DMS79 treated with DMSO at 0.1 percent for 48 hours (cell line): Measurements from ENCODE around the gene LRRC10B.
A peak's percentile ranks its signal among the peaks of the same experiment; 100 is the strongest.
"Not testable (repeated sequence)": the region's sequence is repeated elsewhere in the genome, so short reads cannot be mapped to it uniquely, and the experiment has no call there.

Source experiments
- DNase-seq: peaks from one replicate; lab custom pipeline; 2025; lab: John Stamatoyannopoulos, UW

LRRC10B gene

GRCh38 chr11:61507962-61508861 is at the start of gene LRRC10B:
Gene LRRC10B (plus strand): TSS chr11:61508749. CDS start chr11:61508999, 250 bp downstream.
- DNase-seq = peak; percentile 70

- DNase-seq = peak; percentile 93
Observed at GRCh38 chr11:61460474-61460881, 48.1 kb upstream of the LRRC10B start.

GRCh38 chr11:61460986-61461385 is 47.6 kb upstream of the LRRC10B start:
- DNase-seq = no peak

GRCh38 chr11:61467602-61468001 is 40.9 kb upstream of the LRRC10B start:
- DNase-seq = not testable (repeated sequence)

- DNase-seq = no peak
Observed at GRCh38 chr11:61468002-61468401, 40.5 kb upstream of the LRRC10B start.

- DNase-seq = no peak
Observed at GRCh38 chr11:61472282-61472681, 36.3 kb upstream of the LRRC10B start.

GRCh38 chr11:61472868-61473267 is 35.7 kb upstream of the LRRC10B start:
- DNase-seq = no peak

GRCh38 chr11:61473370-61474012 is 35.1 kb upstream of the LRRC10B start:
- no peak for DNase-seq

GRCh38 chr11:61474013-61474643 is 34.4 kb upstream of the LRRC10B start:
- no peak for DNase-seq

- no peak for DNase-seq
Observed at GRCh38 chr11:61475433-61475832, 33.1 kb upstream of the LRRC10B start.

- no peak for DNase-seq
Observed at GRCh38 chr11:61476371-61476770, 32.2 kb upstream of the LRRC10B start.

GRCh38 chr11:61477126-61477525 is 31.4 kb upstream of the LRRC10B start:
- no peak for DNase-seq

- DNase-seq = peak; percentile 44
Observed at GRCh38 chr11:61477727-61478148, 30.8 kb upstream of the LRRC10B start.

- DNase-seq = not testable (repeated sequence)
Observed at GRCh38 chr11:61479360-61480058, 29.0 kb upstream of the LRRC10B start.

GRCh38 chr11:61480261-61480993 is 28.1 kb upstream of the LRRC10B start:
- no peak for DNase-seq

- peak; percentile 67 for DNase-seq
Observed at GRCh38 chr11:61480994-61481335, 27.6 kb upstream of the LRRC10B start.

GRCh38 chr11:61481806-61482205 is 26.7 kb upstream of the LRRC10B start:
- no peak for DNase-seq

- DNase-seq = no peak
Observed at GRCh38 chr11:61482513-61482912, 26.0 kb upstream of the LRRC10B start.

GRCh38 chr11:61484541-61484940 is 24.0 kb upstream of the LRRC10B start:
- DNase-seq = no peak

- DNase-seq = no peak
Observed at GRCh38 chr11:61485080-61485479, 23.5 kb upstream of the LRRC10B start.

- no peak for DNase-seq
Observed at GRCh38 chr11:61486011-61486620, 22.4 kb upstream of the LRRC10B start.
